OCI-LY7 (cell line): ENCODE results near the gene COL4A2.

Experiments
- CTCF ChIP-seq: fragments of 200-600 bp; sonication (generic); conservative IDR thresholded peaks from 2 replicates; pipeline ENCODE4 v1.5.1; 2014; ENCODE audit warnings: mild to moderate bottlenecking, antibody characterized with exemption, low read length, moderate library complexity, mixed read lengths
- EZH2phosphoT487 ChIP-seq: fragments of 200-600 bp; sonication (generic); IDR thresholded peaks from 2 replicates; pipeline ENCODE4 v1.6.1; 2018; ENCODE audit warnings: low read depth, borderline replicate concordance, mild to moderate bottlenecking, mixed run types, antibody characterized with exemption, low read length, moderate library complexity, mixed read lengths

- TF ChIP-seq CTCF (no peak), EZH2phosphoT487 (no peak)
Observed at GRCh38 chr13:110329798-110330461, 22.8 kb downstream of the COL4A2 start.
